H1 (cell line): Measurements from ENCODE around the gene FRG2. TPM values are rescaled to one million over a fixed set of nuclear protein-coding genes. Genes with fewer than 3 reads are reported as not detected.

ENCODE experiments used
- CTCF ChIA-PET: fragments of 300-600 bp; sonication (Branson Sonifier 250); formaldehyde crosslinking; loops from one replicate; lab custom pipeline; 2021; ENCODE audit not compliant: partially characterized antibody; lab: Charles Lee
- POLR2A ChIA-PET: fragments of 300-600 bp; sonication (Branson Sonifier 250); formaldehyde crosslinking; loops from one replicate; lab custom pipeline; 2021; ENCODE audit warnings: inconsistent platforms; ENCODE audit not compliant: partially characterized antibody; lab: Charles Lee
- DNase-seq, 2 experiments: peaks; one replicate each; pipeline versions ENCODE4 v3.0.0 to v3.0.0-alpha.2; 2010 to 2022; ENCODE audit warnings: low spot score in 2 of 2, low read depth in 1 of 2, mixed read lengths in 1 of 2
- FAIRE-seq: peaks from 2 replicates; lab custom pipeline; 2011; peaks lifted over from hg19 to GRCh38; lab: Jason Lieb, UNC
- H2AFZ ChIP-seq: 2 replicates; pipeline ENCODE4 v1.8.1; 2012; ENCODE audit warnings: low read length, inconsistent platforms
- H2AK5ac ChIP-seq: 2 replicates; pipeline ENCODE4 v1.6.1; 2013; ENCODE audit warnings: low read depth, low read length
- H2BK120ac ChIP-seq: replicated peaks from 2 replicates; pipeline ENCODE3; 2013; ENCODE audit warnings: low read depth, low read length, inconsistent platforms
- H2BK12ac ChIP-seq: 2 replicates; pipeline ENCODE4 v1.6.1; 2013; ENCODE audit warnings: low read depth, low read length
- H2BK15ac ChIP-seq: 2 replicates; pipeline ENCODE4 v1.6.1; 2013; ENCODE audit warnings: low read length
- H2BK20ac ChIP-seq: 2 replicates; pipeline ENCODE4 v1.6.1; 2013; ENCODE audit warnings: low read length
- H2BK5ac ChIP-seq: 2 replicates; pipeline ENCODE4 v1.6.1; 2013; ENCODE audit warnings: low read depth, low read length
- H3K14ac ChIP-seq: 2 replicates; pipeline ENCODE4 v1.6.1; 2013; ENCODE audit warnings: inconsistent platforms; ENCODE audit not compliant: insufficient read length
- H3K18ac ChIP-seq: 2 replicates; pipeline ENCODE4 v1.6.1; 2013; ENCODE audit warnings: low read length; ENCODE audit errors: extremely low read depth
- H3K23ac ChIP-seq: 2 replicates; pipeline ENCODE4 v1.6.1; 2013; ENCODE audit warnings: inconsistent platforms; ENCODE audit not compliant: insufficient read length
- H3K23me2 ChIP-seq: 2 replicates; pipeline ENCODE4 v1.6.1; 2013; ENCODE audit warnings: low read depth, low read length
- H3K27ac ChIP-seq: 2 replicates; pipeline ENCODE4 v1.6.1; 2011; ENCODE audit warnings: low read depth, low read length, inconsistent platforms
- H3K27me3 ChIP-seq, 4 experiments: replicated peaks in 1 of 4; 1 replicate in 1 of 4; 2 replicates in 3 of 4; pipeline versions ENCODE4 v1.6.1 to v1.8.1; 2011 to 2013; ENCODE audit warnings: low read length in 3 of 4, mild to moderate bottlenecking in 3 of 4, inconsistent platforms in 2 of 4, mixed read lengths in 2 of 4, moderate library complexity in 1 of 4; ENCODE audit not compliant: control insufficient read depth in 3 of 4, insufficient read depth in 3 of 4; ENCODE audit errors: extremely low read depth in 1 of 4
- H3K36me3 ChIP-seq, 4 experiments: 2 replicates each; pipeline versions ENCODE4 v1.6.1 to v1.8.1; 2011 to 2013; ENCODE audit warnings: mild to moderate bottlenecking in 4 of 4, low read length in 3 of 4, moderate library complexity in 2 of 4, control low read depth in 1 of 4, inconsistent platforms in 1 of 4; ENCODE audit not compliant: insufficient read depth in 4 of 4, control insufficient read depth in 2 of 4
- H3K4ac ChIP-seq: replicated peaks from 2 replicates; pipeline ENCODE3; 2013; ENCODE audit warnings: low read length, low read depth, mixed read lengths, inconsistent platforms; ENCODE audit not compliant: insufficient read length
- H3K4me1 ChIP-seq, 4 experiments: replicated peaks in 1 of 4; 1 replicate in 1 of 4; 2 replicates in 3 of 4; pipeline versions ENCODE4 v1.6.1 to v1.8.1; 2011 to 2013; ENCODE audit warnings: low read length in 3 of 4, inconsistent platforms in 2 of 4, mixed read lengths in 1 of 4; ENCODE audit not compliant: insufficient read depth in 4 of 4, control insufficient read depth in 3 of 4
- H3K4me2 ChIP-seq, 2 experiments: 2 replicates each; pipeline versions ENCODE4 v1.6.1 to v1.8.1; 2011 to 2013; ENCODE audit warnings: low read depth in 2 of 2, low read length in 2 of 2, control low read depth in 1 of 2, inconsistent platforms in 1 of 2, mild to moderate bottlenecking in 1 of 2; ENCODE audit not compliant: insufficient read depth in 1 of 2
- H3K4me3 ChIP-seq, 4 experiments: fragments of 200-600, 300-600 bp in 1 of 4; sonication (generic), shearing (Covaris generic), sonication (Bioruptor Twin) in 1 of 4; 2 replicates each; pipeline versions ENCODE4 v1.5.1 to v1.8.1; 2011 to 2016; ENCODE audit warnings: low read length in 4 of 4, low read depth in 3 of 4, control low read depth in 2 of 4, inconsistent platforms in 2 of 4, mild to moderate bottlenecking in 2 of 4, mixed read lengths in 1 of 4, moderate library complexity in 1 of 4; ENCODE audit not compliant: insufficient read depth in 2 of 4; ENCODE audit errors: extremely low read depth in 1 of 4
- H3K56ac ChIP-seq: replicated peaks from 2 replicates; pipeline ENCODE3; 2013; ENCODE audit warnings: low read depth, mild to moderate bottlenecking, mixed read lengths, low read length, inconsistent platforms; ENCODE audit not compliant: insufficient read length
- H3K79me1 ChIP-seq: 2 replicates; pipeline ENCODE4 v1.6.1; 2013; ENCODE audit warnings: low read depth, low read length, control low read depth
- H3K79me2 ChIP-seq, 2 experiments: 2 replicates each; pipeline versions ENCODE4 v1.6.1 to v1.8.1; 2012 to 2013; ENCODE audit warnings: low read length in 2 of 2, mild to moderate bottlenecking in 2 of 2, inconsistent platforms in 1 of 2; ENCODE audit not compliant: insufficient read depth in 2 of 2, control insufficient read depth in 1 of 2
- H3K9ac ChIP-seq, 4 experiments: replicated peaks in 1 of 4; 1 replicate in 1 of 4; 2 replicates in 3 of 4; pipeline versions ENCODE4 v1.6.1 to v1.8.1; 2011 to 2013; ENCODE audit warnings: low read depth in 3 of 4, low read length in 3 of 4, control low read depth in 2 of 4, mild to moderate bottlenecking in 2 of 4, moderate library complexity in 2 of 4, inconsistent platforms in 1 of 4; ENCODE audit errors: extremely low read depth in 1 of 4
- H3K9me3 ChIP-seq, 2 experiments: 2 replicates each; pipeline versions ENCODE4 v1.6.1 to v1.8.1; 2012 to 2013; ENCODE audit warnings: mild to moderate bottlenecking in 2 of 2, moderate library complexity in 2 of 2, control low read depth in 1 of 2, inconsistent platforms in 1 of 2, low read depth in 1 of 2, low read length in 1 of 2, mixed read lengths in 1 of 2; ENCODE audit not compliant: insufficient read depth in 2 of 2
- H4K20me1 ChIP-seq, 2 experiments: replicated peaks in 1 of 2; 2 replicates each; pipeline versions ENCODE3 to v1.8.1; 2011 to 2013; ENCODE audit warnings: inconsistent platforms in 2 of 2, low read length in 2 of 2, mild to moderate bottlenecking in 1 of 2; ENCODE audit not compliant: insufficient read depth in 2 of 2, control insufficient read depth in 1 of 2
- H4K5ac ChIP-seq: 2 replicates; pipeline ENCODE4 v1.6.1; 2013; ENCODE audit warnings: low read length, low read depth, mixed read lengths, inconsistent platforms; ENCODE audit not compliant: insufficient read length
- H4K8ac ChIP-seq: 2 replicates; pipeline ENCODE4 v1.8.0; 2013; ENCODE audit warnings: mild to moderate bottlenecking, moderate library complexity, low read length, inconsistent platforms; ENCODE audit not compliant: insufficient read depth; ENCODE audit errors: extremely low read depth
- H4K91ac ChIP-seq: replicated peaks from 2 replicates; pipeline ENCODE3; 2013; ENCODE audit warnings: low read length, mixed read lengths, inconsistent platforms; ENCODE audit not compliant: insufficient read length
- ASH2L ChIP-seq: fragments of 200-600, 300-600 bp; sonication (generic); IDR thresholded peaks from one replicate; pipeline ENCODE4 v1.7.1; 2017; ENCODE audit warnings: low read length
- CEBPB ChIP-seq: IDR thresholded peaks from 2 replicates; pipeline ENCODE4 v1.6.1; 2012; ENCODE audit warnings: low read depth, low read length
- KDM4A ChIP-seq: IDR thresholded peaks from one replicate; pipeline ENCODE4 v1.7.1; 2012; ENCODE audit warnings: low read depth, mild to moderate bottlenecking, moderate library complexity, low read length, inconsistent platforms; ENCODE audit not compliant: severe bottlenecking
- NRF1 ChIP-seq: IDR thresholded peaks from 2 replicates; pipeline ENCODE4 v1.6.1; 2011; ENCODE audit warnings: mild to moderate bottlenecking, low read depth, low read length, improper control_type of control experiment
- RNF2 ChIP-seq: fragments of 200-900, 300-1000 bp; sonication (generic); IDR thresholded peaks from 2 replicates; pipeline ENCODE4 v1.7.1; 2016; ENCODE audit warnings: borderline replicate concordance, low read depth, mild to moderate bottlenecking, antibody characterized with exemption, low read length; ENCODE audit not compliant: poor library complexity, severe bottlenecking; ENCODE audit errors: missing control alignments
- WGBS, 2 experiments: shearing (Covaris generic) in 1 of 2; methylation state at CpG; one replicate each; pipeline versions ENCODE4 v1.1.6 to v1.1.7; 2013 to 2015; ENCODE audit warnings: low lambda C conversion rate in 2 of 2, mixed read lengths in 2 of 2, inconsistent platforms in 1 of 2, low coverage in 1 of 2, missing lambda C conversion rate in 1 of 2; ENCODE audit not compliant: insufficient replicate concordance in 2 of 2, insufficient coverage in 1 of 2, insufficient read length in 1 of 2; ENCODE audit errors: extremely low coverage in 1 of 2, missing lambda C conversion rate in 1 of 2; 5-methylcytosine and 5-hydroxymethylcytosine counted together
- polyA plus RNA-seq, 7 experiments: library from polyadenylated mRNA; depleted of rRNA in 3 of 7; stranded (reverse) in 5 of 7; unstranded in 2 of 7; fragments of >200 nt in 5 of 7; fragments of 200-250 nt in 2 of 7; gene quantifications; 1 replicate in 5 of 7; 2 replicates in 1 of 7; 4 replicates in 1 of 7; pipeline versions ENCODE4 v1.2.1 to v1.2.3, GENCODE V29; 2011 to 2013; ENCODE audit warnings: missing spikeins in 2 of 7, mixed read lengths in 2 of 7
- total RNA-seq: library from RNA; stranded (reverse); fragmentation: NEBNext Ultra II Directional; extraction: Animal tissue kit (Norgen Biotek cat#: 25700); gene quantifications from 2 replicates; pipeline ENCODE4 v1.2.1, GENCODE V29; 2021

The FRG2 gene
- total and polyA plus RNA-seq, 2 of the 8 experiments (the other 6 are each of a cell fraction or from before 2014, with no cell fraction given), result not detected

GRCh38 chr4:190020790-190021717, 6.0 kb downstream of the FRG2 start:
- Histone ChIP-seq H3K23ac (no peak overlapping the region), H3K4ac (no peak overlapping the region), H3K79me2 (no peaks in the 10 kb centered on the region), H4K8ac (no peak overlapping the region), H2BK120ac (no peak overlapping the region), H3K79me1 (no peaks in the 10 kb centered on the region), H3K14ac (no peak overlapping the region), H2BK5ac (no peak overlapping the region), H3K27ac (no peak overlapping the region), H3K9ac (no peak overlapping the region), H3K36me3 (peaks cover 0 to 4% (median 0%) of the 10 kb centered on the region in 4 experiments; a peak in 1 of 8 replicates), H4K91ac (no peak overlapping the region), H2BK15ac (no peak overlapping the region), H3K4me1 (peaks cover 5 to 31% (median 15%) of the 10 kb centered on the region in 4 experiments), H3K23me2 (0 out of 2 replicates have a peak, but pooled peaks cover 3% of the 10 kb centered on the region), H3K18ac (no peak overlapping the region; the same call in 1 of the 2 replicates), H4K5ac (no peak overlapping the region), H2AK5ac (no peak overlapping the region), H3K27me3 (peaks cover 60 to 68% (median 62%) of the 10 kb centered on the region in 4 experiments; a peak in 6 of 7 replicates), H2BK20ac (no peak overlapping the region), H3K56ac (no peak overlapping the region), H3K9me3 (peaks cover 0 to 3% of the 10 kb centered on the region in 2 experiments; a peak in 1 of 4 replicates), H2AFZ (no peak overlapping the region), H3K4me3 (peak overlapping the region; percentile 36 to 64 (median 44); a peak in 7 of 8 replicates), H2BK12ac (no peak overlapping the region), H3K4me2 (peak overlapping the region; percentile 81 to 91), H4K20me1 (peaks cover 3 to 5% of the 10 kb centered on the region in 2 experiments)
- ChIA-PET CTCF (interaction anchor here (0.6 to 1.0 kb wide), 3 partner anchors 10 to 109 kb away, joined by 3 read pairs; no protein-coding TSS in a partner anchor), POLR2A (no interaction called here)
- peak; percentile 52 for TF ChIP-seq KDM4A
- peak; percentile 66 for TF ChIP-seq NRF1
- peak; percentile 73 for TF ChIP-seq ASH2L
- no peak for TF ChIP-seq CEBPB
- peak; percentile 49 for TF ChIP-seq RNF2
- DNase-seq, result peak in 1 of 2 experiments; percentile 92
- WGBS, 2 experiments, result 10% methylated on average over 19 of the region's 55 CpGs; no CpG with 5 or more reads in 1 of the 2 experiments
- FAIRE-seq, result no peak
